NCI-H2196 (cell line): Measurements from ENCODE around the gene C1QTNF7.

Experiments used
- DNase-seq: peaks from one replicate; lab custom pipeline; 2025; ENCODE audit not compliant: unreplicated experiment; lab: John Stamatoyannopoulos, UW

Gene C1QTNF7

GRCh38 chr4:15413623-15414019 is 14.2 kb upstream of the C1QTNF7 start:
- DNase-seq: no peak

- DNase-seq: no peak
These were observed 13.2 kb upstream of the C1QTNF7 start for GRCh38 chr4:15414551-15415091.

- DNase-seq: no peak
These were observed 11.2 kb upstream of the C1QTNF7 start for GRCh38 chr4:15416357-15417232.

GRCh38 chr4:15417233-15417660 is 10.6 kb upstream of the C1QTNF7 start:
- DNase-seq: no peak

GRCh38 chr4:15418956-15419355 is 8.9 kb upstream of the C1QTNF7 start:
- no peak for DNase-seq

- DNase-seq: no peak
These were observed 7.2 kb upstream of the C1QTNF7 start for GRCh38 chr4:15420642-15421041.

- no peak for DNase-seq
These were observed 4.5 kb upstream of the C1QTNF7 start for GRCh38 chr4:15423285-15423711.

- no peak for DNase-seq
These were observed 2.3 kb upstream of the C1QTNF7 start for GRCh38 chr4:15425520-15425919.

GRCh38 chr4:15427161-15427560 is 672 bp upstream of the C1QTNF7 start:
- DNase-seq: no peak

GRCh38 chr4:15428611-15429010 is 778 bp downstream of the C1QTNF7 start:
- DNase-seq: no peak

- DNase-seq: no peak
These were observed 6.3 kb downstream of the C1QTNF7 start for GRCh38 chr4:15434091-15434490.

GRCh38 chr4:15434676-15435075 is 6.8 kb downstream of the C1QTNF7 start:
- DNase-seq: no peak

- DNase-seq: no peak
These were observed 8.7 kb downstream of the C1QTNF7 start for GRCh38 chr4:15436513-15436912.

- DNase-seq: no peak
These were observed 11.2 kb downstream of the C1QTNF7 start for GRCh38 chr4:15438939-15439524.

- DNase-seq: no peak
These were observed 15.7 kb downstream of the C1QTNF7 start for GRCh38 chr4:15443371-15444160.

GRCh38 chr4:15444276-15444675 is 16.4 kb downstream of the C1QTNF7 start:
- DNase-seq: no peak

- no peak for DNase-seq
These were observed 17.2 kb downstream of the C1QTNF7 start for GRCh38 chr4:15444879-15445547.

- no peak for DNase-seq
These were observed 23.5 kb downstream of the C1QTNF7 start for GRCh38 chr4:15451181-15451865.

- DNase-seq: no peak
These were observed 24.3 kb downstream of the C1QTNF7 start for GRCh38 chr4:15451866-15452765.
